KG1 (cell line): ENCODE data around the gene RPL3.
"Not testable (repeated sequence)": the region's sequence is repeated elsewhere in the genome, so short reads cannot be mapped to it uniquely, and the experiment has no call there.

ENCODE experiments used
- DNase-seq: peaks from one replicate; lab custom pipeline; 2025; lab: John Stamatoyannopoulos, UW

RPL3 gene

DNA sequence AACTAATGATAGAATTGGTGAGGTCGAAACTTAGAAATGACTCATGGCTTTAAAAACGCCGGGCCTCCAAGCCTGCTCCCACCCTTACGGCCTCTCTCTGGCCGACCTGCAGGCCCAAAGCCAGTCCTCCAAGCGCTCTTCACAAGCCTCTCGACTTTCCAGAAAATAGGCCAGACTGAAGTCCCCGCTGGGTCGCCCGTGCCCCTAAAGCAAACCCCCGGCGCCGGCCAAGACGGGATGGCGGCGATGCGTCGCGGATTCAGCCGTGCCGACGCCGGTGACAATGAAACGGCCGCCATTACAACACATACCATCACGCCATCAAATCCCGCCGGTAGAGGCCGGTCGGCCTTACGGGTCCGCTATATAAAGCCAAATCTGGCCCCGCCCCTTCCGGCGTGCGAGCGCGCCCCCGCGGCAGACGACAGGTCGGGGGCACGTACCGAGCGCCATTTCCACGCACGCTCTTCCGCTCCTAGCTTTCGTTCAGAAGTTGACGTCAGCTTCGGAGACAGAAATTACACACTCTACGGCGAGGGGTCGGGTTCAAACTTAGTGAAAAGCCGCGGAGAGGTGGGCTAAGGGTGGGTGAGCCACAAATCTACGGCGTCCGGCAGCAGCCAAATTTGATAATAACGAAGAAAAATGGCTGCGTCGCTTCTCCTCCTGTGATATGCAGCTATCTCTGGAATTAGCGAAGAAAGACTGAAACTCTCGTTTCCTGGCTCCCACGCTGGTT lies at the start of gene RPL3:
Gene RPL3, minus strand, starts transcription at position 340 of the 739 bp plus-strand sequence. Its CDS starts 26 bp downstream, at position 314.
- peak; percentile 93 for DNase-seq

- no peak for DNase-seq
Observed at GRCh38 chr22:39369186-39369585, 49.8 kb upstream of the RPL3 start.

- no peak for DNase-seq
Observed at GRCh38 chr22:39368461-39368911, 49.1 kb upstream of the RPL3 start.

GRCh38 chr22:39367035-39367434 lies 47.6 kb upstream of the RPL3 start:
- DNase-seq: no peak

DNA sequence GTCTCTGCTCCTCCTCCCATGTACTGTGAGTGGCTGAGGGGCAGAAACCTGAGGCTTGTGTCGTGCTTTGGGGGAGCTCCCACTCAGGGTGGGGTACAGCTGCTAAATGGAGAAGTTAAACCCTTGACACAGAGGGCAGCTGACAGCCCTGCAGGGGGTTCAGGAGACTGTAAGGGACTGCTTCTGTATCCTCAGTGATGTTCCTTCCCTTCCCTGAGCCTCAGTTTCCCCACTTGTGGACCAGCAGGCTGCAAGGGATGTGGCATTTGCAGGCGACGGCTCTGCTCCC lies 46.0 kb upstream of the RPL3 start:
- DNase-seq: no peak

DNA sequence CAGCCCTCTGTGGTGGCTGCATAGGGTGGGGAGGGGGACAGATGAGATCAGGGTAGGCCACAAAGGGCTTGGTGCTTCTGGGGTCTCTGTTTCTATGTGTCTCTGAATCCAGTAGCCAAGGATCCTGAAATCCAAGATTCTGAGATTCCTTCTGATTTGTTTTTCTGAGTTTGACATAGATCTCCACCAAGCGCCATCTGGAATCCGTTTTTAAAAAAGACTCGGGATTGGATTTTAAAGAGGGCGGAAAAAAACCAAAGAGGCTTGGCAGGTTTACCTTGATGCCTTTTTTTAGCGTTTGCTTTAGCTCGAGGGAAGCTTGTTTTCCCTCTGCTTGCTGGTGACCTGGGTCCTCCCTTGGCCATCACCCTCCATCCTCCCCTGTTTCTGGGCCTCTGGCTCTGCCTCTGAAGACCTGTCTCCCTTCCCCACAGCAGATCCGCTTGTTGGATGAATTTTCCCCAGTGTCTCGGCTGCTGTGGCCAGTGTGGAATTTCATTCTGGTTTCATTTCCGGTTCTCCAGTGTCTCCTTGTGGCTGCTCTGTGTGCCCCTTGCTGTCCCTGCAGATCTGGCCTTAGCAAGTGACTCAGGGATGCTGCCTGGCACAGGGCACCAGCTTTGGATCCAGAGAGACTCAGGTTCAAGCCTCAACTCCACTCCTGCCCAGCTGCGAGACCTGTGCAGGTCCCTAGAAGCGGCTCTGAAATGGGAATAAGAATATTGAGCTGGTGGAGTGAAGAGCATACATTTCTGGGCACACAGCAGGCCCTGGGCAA lies 45.5 kb upstream of the RPL3 start:
- DNase-seq: no peak

DNA sequence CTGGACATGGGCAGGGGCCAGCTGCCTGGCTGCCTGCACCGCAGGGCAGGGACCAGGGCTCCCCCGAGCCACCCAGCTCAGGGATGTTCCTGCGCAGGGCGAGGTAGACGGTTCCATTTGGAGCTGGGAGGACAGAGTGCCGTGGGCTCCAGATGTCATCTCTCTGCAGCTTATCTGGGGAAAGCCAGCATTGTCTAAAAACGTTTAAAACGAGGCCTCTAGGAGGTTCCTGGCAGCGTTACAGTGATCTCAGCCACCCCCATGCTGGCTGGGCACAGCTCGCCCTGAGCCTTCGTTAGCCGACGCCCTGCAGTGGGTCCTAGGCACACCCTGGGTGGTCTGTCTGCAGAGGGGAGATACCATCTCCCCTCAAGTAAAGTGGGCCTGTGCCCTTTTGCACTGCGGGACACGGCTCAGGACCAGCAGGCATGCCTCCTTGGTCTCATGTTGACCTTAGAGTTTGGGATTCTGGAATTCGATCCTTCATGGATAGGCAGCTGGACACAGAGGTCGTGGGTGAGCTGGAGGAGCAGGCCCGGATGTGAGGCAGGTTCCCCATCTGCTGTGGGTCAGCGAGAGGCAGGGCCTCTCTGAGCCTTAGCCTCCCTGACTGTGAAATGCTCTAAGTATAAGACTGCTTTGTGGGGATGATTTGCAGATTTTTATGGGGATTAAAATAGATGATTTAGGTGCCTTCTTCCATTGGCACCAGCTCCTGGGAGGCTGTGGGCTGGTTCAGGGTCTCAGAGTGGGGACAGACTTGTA lies 44.5 kb upstream of the RPL3 start:
- DNase-seq: no peak

DNA sequence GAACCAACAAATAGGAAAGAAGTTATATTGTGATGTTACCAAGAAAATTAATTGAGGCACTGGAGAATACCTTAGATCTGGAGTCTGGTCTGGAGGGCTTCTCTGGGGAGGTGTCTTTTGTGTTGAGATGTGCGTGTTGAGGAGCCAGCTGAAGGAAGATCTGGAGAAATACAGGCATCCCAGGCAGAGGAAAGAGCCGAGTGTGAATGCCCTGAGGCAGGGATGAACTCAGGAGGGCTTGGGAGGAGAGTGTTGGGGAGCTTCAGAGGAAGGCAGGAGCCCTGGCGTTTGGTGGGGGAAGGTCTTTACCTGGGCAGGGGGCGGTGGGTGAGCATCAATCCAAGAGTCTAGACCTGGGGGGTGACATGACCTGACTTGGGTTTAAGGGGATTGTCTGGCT lies 43.5 kb upstream of the RPL3 start:
- DNase-seq: no peak

GRCh38 chr22:39362271-39362670 lies 42.8 kb upstream of the RPL3 start:
- no peak for DNase-seq

GRCh38 chr22:39361496-39361895 lies 42.1 kb upstream of the RPL3 start:
- no peak for DNase-seq

- DNase-seq: no peak
Observed at GRCh38 chr22:39360674-39361413, 41.4 kb upstream of the RPL3 start.

- no peak for DNase-seq
Observed at GRCh38 chr22:39360242-39360641, 40.8 kb upstream of the RPL3 start.

GRCh38 chr22:39359659-39360195 lies 40.3 kb upstream of the RPL3 start:
- DNase-seq: no peak

DNA sequence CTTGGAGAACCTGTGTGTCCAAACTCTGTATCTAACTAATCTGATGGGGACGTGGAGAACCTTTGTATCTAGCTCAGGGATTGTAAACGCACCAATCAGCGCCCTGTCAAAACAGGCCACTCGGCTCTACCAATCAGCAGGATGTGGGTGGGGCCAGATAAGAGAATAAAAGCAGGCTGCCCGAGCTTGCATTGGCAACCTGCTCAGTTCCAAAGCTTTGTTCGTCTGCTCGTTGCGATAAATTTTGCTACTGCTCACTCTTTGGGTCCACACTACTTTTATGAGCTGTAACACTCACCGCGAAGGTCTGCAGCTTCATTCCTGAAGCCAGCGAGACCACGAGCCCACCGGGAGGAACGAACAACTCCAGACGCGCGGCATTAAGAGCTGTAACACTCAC lies 38.8 kb upstream of the RPL3 start:
- not testable (repeated sequence) for DNase-seq

- not testable (repeated sequence) for DNase-seq
Observed at GRCh38 chr22:39357110-39358108, 38.0 kb upstream of the RPL3 start.

GRCh38 chr22:39356464-39356863 lies 37.0 kb upstream of the RPL3 start:
- no peak for DNase-seq

GRCh38 chr22:39355805-39356204 lies 36.4 kb upstream of the RPL3 start:
- DNase-seq: not testable (repeated sequence)

- DNase-seq: no peak
Observed at GRCh38 chr22:39355080-39355479, 35.7 kb upstream of the RPL3 start.

- no peak for DNase-seq
Observed at GRCh38 chr22:39353346-39353745, 33.9 kb upstream of the RPL3 start.

DNA sequence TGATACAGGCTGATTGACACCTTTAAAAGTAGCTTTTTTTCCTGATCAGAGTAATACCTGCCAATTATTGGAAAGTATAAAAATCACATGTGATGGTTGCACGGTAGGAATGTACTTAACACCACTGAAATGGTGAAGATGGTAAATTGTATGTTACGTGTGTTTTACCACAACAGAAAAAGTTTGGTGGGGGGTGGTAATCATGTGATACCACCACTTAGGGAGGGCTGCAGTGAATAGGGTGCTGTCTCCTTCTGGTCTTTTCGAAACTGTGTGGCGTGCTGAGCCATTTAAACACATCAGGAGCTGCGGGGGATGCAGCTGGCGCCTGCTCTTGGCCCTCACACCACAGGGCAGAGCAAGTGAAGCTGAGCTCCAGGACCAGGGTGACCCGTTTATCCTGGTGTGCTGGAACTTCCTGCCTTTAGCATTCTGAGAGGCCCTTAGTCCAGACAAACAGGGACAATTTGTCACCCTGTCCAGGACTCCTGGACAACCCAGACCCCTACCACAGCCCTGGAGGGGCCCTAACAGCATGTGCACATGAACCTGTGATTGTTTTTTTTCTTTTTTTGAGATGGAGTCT lies 33.0 kb upstream of the RPL3 start:
- no peak for DNase-seq
